Endothelial cell of umbilical vein (primary cell): ENCODE measurements around the gene C16orf87. TPM values are rescaled to one million over a fixed set of nuclear protein-coding genes. Genes with fewer than 3 reads are reported as not detected.

ENCODE experiments used
- BruUV-seq: library from RNA; stranded (reverse); fragments of 400-500 nt; replicated peaks from 2 replicates; lab custom pipeline; 2021; lab: Mats Ljungman, UMichigan
- CTCF ChIA-PET: fragments of 300-600, 350-600 bp; sonication (Branson Sonifier 250); formaldehyde crosslinking; loops from one replicate; lab custom pipeline; 2021; ENCODE audit warnings: antibody characterized with exemption, inconsistent platforms; lab: Charles Lee
- POLR2A ChIA-PET: fragments of 300-600, 350-600 bp; sonication (Branson Sonifier 250); formaldehyde crosslinking; loops from one replicate; lab custom pipeline; 2021; ENCODE audit warnings: antibody characterized with exemption, inconsistent platforms; lab: Charles Lee
- DNase-seq: peaks from one replicate; pipeline ENCODE4 v3.0.0-alpha.2; 2011; ENCODE audit warnings: low read depth, low spot score
- FAIRE-seq: peaks from 2 replicates; lab custom pipeline; 2011; peaks lifted over from hg19 to GRCh38; lab: Jason Lieb, UNC
- H2AFZ ChIP-seq: 2 replicates; pipeline ENCODE4 v1.6.0; 2012; ENCODE audit warnings: low read depth, low read length, control low read depth, inconsistent platforms
- H3K27ac ChIP-seq: 2 replicates; pipeline ENCODE4 v1.5.1; 2011; ENCODE audit warnings: low read depth, mild to moderate bottlenecking, control low read depth, low read length, moderate library complexity; ENCODE audit not compliant: insufficient read depth
- H3K27me3 ChIP-seq, 2 experiments: 2 replicates each; pipeline versions ENCODE4 v1.6.0 to v1.6.1; 2011; ENCODE audit warnings: low read length in 2 of 2, mixed read lengths in 1 of 2; ENCODE audit not compliant: control insufficient read depth in 2 of 2, insufficient read depth in 2 of 2
- H3K36me3 ChIP-seq, 2 experiments: 2 replicates in 1 of 2; 3 replicates in 1 of 2; pipeline ENCODE4 v1.5.1; 2011; ENCODE audit warnings: low read length in 2 of 2, mild to moderate bottlenecking in 1 of 2, moderate library complexity in 1 of 2; ENCODE audit not compliant: control insufficient read depth in 2 of 2, insufficient read depth in 2 of 2; ENCODE audit errors: extremely low read depth in 1 of 2
- H3K4me1 ChIP-seq: 3 replicates; pipeline ENCODE4 v1.5.1; 2011; ENCODE audit warnings: mild to moderate bottlenecking, low read length; ENCODE audit not compliant: control insufficient read depth, insufficient read depth; ENCODE audit errors: extremely low read depth
- H3K4me2 ChIP-seq: 2 replicates; pipeline ENCODE4 v1.6.1; 2011; ENCODE audit warnings: low read length, control low read depth, mixed read lengths; ENCODE audit not compliant: insufficient read depth
- H3K4me3 ChIP-seq, 3 experiments: fragments of 200-600 bp in 1 of 3; sonication (generic), shearing (Covaris generic) in 1 of 3; replicated peaks in 1 of 3; 2 replicates each; pipeline ENCODE4 v1.5.1; 2011 to 2016; ENCODE audit warnings: control low read depth in 3 of 3, low read length in 3 of 3, mild to moderate bottlenecking in 2 of 3, inconsistent platforms in 1 of 3, low read depth in 1 of 3, moderate library complexity in 1 of 3; ENCODE audit not compliant: insufficient read depth in 1 of 3
- H3K79me2 ChIP-seq: 2 replicates; pipeline ENCODE4 v1.6.0; 2012; ENCODE audit warnings: low read length, inconsistent platforms; ENCODE audit not compliant: control insufficient read depth, insufficient read depth
- H3K9ac ChIP-seq: replicated peaks from 2 replicates; pipeline ENCODE3; 2011; ENCODE audit warnings: low read length, control low read depth; ENCODE audit not compliant: insufficient read depth; ENCODE audit errors: extremely low read depth
- H3K9me1 ChIP-seq: replicated peaks from 3 replicates; pipeline ENCODE4 v1.6.0; 2011; ENCODE audit warnings: mild to moderate bottlenecking, low read length; ENCODE audit not compliant: control insufficient read depth, insufficient read depth; ENCODE audit errors: extremely low read depth
- H3K9me3 ChIP-seq: replicated peaks from 2 replicates; pipeline ENCODE4 v1.5.1; 2012; ENCODE audit warnings: low read length, inconsistent platforms; ENCODE audit not compliant: control insufficient read depth, insufficient read depth
- H4K20me1 ChIP-seq: replicated peaks from 2 replicates; pipeline ENCODE3; 2011; ENCODE audit warnings: mild to moderate bottlenecking, low read length; ENCODE audit not compliant: control insufficient read depth, insufficient read depth; ENCODE audit errors: extremely low read depth
- CTCF ChIP-seq, 2 donors: IDR thresholded peaks; 1 replicate in 1 of 2; 2 replicates in 1 of 2; pipeline ENCODE4 v1.5.1; 2011; ENCODE audit warnings: low read length in 2 of 2, mild to moderate bottlenecking in 2 of 2, moderate library complexity in 2 of 2, control low read depth in 1 of 2, inconsistent platforms in 1 of 2, low read depth in 1 of 2; ENCODE audit not compliant: insufficient read depth in 1 of 2; ENCODE audit errors: extremely low read depth in 1 of 2
- EZH2 ChIP-seq: IDR thresholded peaks from 2 replicates; pipeline ENCODE4 v1.6.1; 2012; ENCODE audit warnings: borderline replicate concordance, low read depth, mild to moderate bottlenecking, moderate library complexity, low read length, inconsistent platforms; ENCODE audit not compliant: severe bottlenecking
- FOS ChIP-seq: IDR thresholded peaks from 2 replicates; pipeline ENCODE4 v1.6.1; 2011; ENCODE audit warnings: mild to moderate bottlenecking, low read length, moderate library complexity, borderline replicate concordance; ENCODE audit not compliant: insufficient read depth
- GATA2 ChIP-seq: IDR thresholded peaks from 2 replicates; pipeline ENCODE4 v1.7.0; 2011; ENCODE audit warnings: low read depth, mild to moderate bottlenecking, moderate library complexity, mixed read lengths, low read length; ENCODE audit not compliant: insufficient read length, insufficient read depth
- JUN ChIP-seq: IDR thresholded peaks from 2 replicates; pipeline ENCODE4 v1.6.1; 2011; ENCODE audit warnings: borderline replicate concordance, low read depth; ENCODE audit not compliant: insufficient read length, insufficient read depth
- MYC ChIP-seq: IDR thresholded peaks from one replicate; pipeline ENCODE4 v1.6.1; 2011; ENCODE audit warnings: mild to moderate bottlenecking, low read depth, low read length
- POLR2A ChIP-seq: IDR thresholded peaks from 2 replicates; pipeline ENCODE4 v1.6.1; 2012; ENCODE audit warnings: low read depth, mild to moderate bottlenecking, control low read depth, low read length
- POLR2AphosphoS5 ChIP-seq: IDR thresholded peaks from 2 replicates; pipeline ENCODE4 v1.6.1; 2012; ENCODE audit warnings: low read depth, mild to moderate bottlenecking, control low read depth, low read length, moderate library complexity; ENCODE audit not compliant: insufficient read depth
- dilution Hi-C: fragments of 300-500 bp; cut with MboI; formaldehyde crosslinking; loops from one replicate; pipeline ENCODE4 v1.15.0; 2019; ENCODE audit warnings: low sequenced_read_pairs; ENCODE audit not compliant: extremely low pct_ligation_motif_present
- intact Hi-C: fragments of 100-400 bp; cut with micrococcal nuclease; formaldehyde crosslinking; loops from one replicate; pipeline ENCODE4 v1.10.0; 2022
- polyA plus RNA-seq, 4 experiments: library from polyadenylated mRNA; depleted of rRNA in 3 of 4; stranded (reverse) in 3 of 4; unstranded in 1 of 4; fragments of >200 nt; gene quantifications; 2 replicates each; pipeline versions ENCODE4 v1.2.1 to v1.2.3, GENCODE V29; 2011 to 2012; ENCODE audit warnings: missing spikeins in 1 of 4
- total RNA-seq: library from RNA; stranded (reverse); gene quantifications from 2 replicates; pipeline ENCODE4 v1.2.3, GENCODE V29; 2021
- TF ChIP-seq, protein P1 (sequence below): IDR thresholded peaks from 2 replicates; pipeline ENCODE4 v1.6.1; 2011; ENCODE audit not compliant: insufficient read depth, insufficient read length

C16orf87 gene
- total and polyA plus RNA-seq, 2 donors (not counting 3 experiments of a cell fraction or from before 2014, with no cell fraction given), result 2.4 to 8.5 TPM

GRCh38 chr16:46756772-46757171 lies 74.2 kb downstream of the C16orf87 start:
- no peak for TF ChIP-seq POLR2AphosphoS5
- TF ChIP-seq EZH2, result no peak
- no peak for TF ChIP-seq FOS
- no peak for TF ChIP-seq POLR2A
- no peak for TF ChIP-seq CTCF (IDR thresholded peaks at IDR 0.05; ENCODE audit: extremely low read depth in 1 of 2, insufficient read depth in 1 of 2, low read depth in 1 of 2, low read length in 2 of 2)
- no peak for TF ChIP-seq JUN
- TF ChIP-seq MYC, result no peak
- TF ChIP-seq GATA2, result no peak
- TF ChIP-seq, protein P1, sequence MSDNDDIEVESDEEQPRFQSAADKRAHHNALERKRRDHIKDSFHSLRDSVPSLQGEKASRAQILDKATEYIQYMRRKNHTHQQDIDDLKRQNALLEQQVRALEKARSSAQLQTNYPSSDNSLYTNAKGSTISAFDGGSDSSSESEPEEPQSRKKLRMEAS, result no peak
- CTCF ChIA-PET, result no interaction called here
- H3K4me1 ChIP-seq, result no peaks in the 10 kb centered on the region
- intact Hi-C loops, result no loop called here
- H3K4me3 ChIP-seq, result no peak overlapping the region
- no TSS peak for BruUV-seq
- H3K9ac ChIP-seq, result no peak overlapping the region
- H3K36me3 ChIP-seq, result no peaks in the 10 kb centered on the region
- H3K27ac ChIP-seq, result no peak overlapping the region
- H3K79me2 ChIP-seq, result no peaks in the 10 kb centered on the region
- no peaks in the 10 kb centered on the region for H3K9me1 ChIP-seq
- peaks cover 0 to 7% of the 10 kb centered on the region in 2 experiments for H3K27me3 ChIP-seq
- H3K4me2 ChIP-seq, result no peak overlapping the region
- FAIRE-seq (no peak), DNase-seq (no peak)
- POLR2A ChIA-PET, result no interaction called here
- dilution Hi-C loops, result no loop called here
- H4K20me1 ChIP-seq, result no peaks in the 10 kb centered on the region
- H3K9me3 ChIP-seq, result no peaks in the 10 kb centered on the region
- no peak overlapping the region for H2AFZ ChIP-seq
